ENCODE data around the gene LIME1.

Gene LIME1

DNA sequence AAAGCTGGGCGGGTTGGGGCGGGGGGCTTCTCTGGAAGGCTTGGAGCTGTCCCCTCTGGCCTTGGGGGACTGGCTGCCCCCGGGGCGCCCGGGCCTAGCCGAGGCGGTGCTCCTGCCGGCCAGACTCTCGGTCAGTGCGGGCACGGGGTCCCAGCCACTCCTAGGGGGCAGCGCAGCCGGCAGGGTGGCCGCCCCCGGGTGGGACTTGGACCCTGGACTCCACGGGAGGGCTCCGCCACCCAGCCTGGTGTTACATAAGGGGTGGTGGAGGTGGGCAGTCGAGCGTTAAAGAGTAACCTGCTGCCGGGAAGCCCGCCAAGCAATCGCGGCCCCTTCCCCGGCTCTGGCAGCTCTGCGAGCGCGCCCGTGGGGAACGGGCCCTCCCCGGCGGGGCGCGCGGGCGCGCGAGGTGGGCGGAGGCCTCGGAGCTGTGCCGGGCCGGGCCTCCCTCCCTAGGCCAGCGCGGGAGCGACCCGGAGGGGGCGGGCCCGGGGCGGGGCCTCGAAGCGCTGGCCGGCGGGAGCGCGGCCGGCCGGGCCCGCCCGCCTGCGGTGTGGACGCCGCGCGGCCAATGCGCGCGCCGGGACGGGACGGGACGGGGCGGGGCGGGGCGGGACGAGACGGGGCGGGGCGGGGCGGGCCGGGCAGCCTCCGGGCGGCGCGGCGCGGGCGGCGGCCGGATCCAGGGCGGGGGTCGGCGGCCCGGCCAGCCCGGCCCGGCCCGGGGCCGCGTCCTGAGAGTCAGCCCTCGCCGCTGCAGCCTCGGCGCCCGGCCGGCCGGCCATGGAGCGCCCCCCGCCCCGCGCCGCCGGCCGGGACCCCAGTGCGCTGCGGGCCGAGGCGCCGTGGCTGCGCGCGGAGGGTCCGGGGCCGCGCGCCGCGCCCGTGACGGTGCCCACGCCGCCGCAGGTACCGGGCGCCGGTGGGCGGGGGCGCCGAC is 2.9 kb downstream of the LIME1 start, which contains the start of gene SLC2A4RG:
Gene SLC2A4RG (plus strand): TSS at position 647 of the 940 bp plus-strand sequence. CDS start 137 bp downstream, at position 784.
- DNase-seq = peak; percentile 88

DNA sequence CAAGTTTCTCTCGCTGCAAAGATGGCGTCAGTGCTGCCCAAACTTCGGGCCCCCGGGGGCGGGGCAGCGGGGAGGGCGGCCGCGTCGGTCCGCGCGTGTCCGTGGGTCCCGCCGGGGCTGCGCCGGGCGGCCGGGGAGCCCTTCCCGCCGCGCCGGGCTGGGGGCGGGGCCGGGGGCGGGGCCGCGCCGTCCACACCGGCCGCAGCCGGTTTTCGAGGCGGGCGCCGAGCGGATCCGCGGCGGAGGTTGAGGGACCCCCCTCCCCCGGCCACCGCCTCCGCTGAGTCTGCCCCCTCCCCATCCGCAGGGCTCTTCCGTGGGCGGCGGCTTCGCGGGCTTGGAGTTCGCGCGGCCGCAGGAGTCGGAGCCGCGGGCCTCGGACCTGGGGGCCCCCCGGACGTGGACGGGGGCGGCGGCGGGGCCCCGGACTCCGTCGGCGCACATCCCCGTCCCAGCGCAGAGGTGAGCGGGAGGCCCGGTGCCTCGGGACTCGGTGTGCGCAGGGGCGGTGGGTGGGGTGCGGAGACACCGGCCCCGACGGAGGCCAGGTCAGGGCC is 3.7 kb downstream of the LIME1 start:
- DNase-seq = peak; percentile 73

DNA sequence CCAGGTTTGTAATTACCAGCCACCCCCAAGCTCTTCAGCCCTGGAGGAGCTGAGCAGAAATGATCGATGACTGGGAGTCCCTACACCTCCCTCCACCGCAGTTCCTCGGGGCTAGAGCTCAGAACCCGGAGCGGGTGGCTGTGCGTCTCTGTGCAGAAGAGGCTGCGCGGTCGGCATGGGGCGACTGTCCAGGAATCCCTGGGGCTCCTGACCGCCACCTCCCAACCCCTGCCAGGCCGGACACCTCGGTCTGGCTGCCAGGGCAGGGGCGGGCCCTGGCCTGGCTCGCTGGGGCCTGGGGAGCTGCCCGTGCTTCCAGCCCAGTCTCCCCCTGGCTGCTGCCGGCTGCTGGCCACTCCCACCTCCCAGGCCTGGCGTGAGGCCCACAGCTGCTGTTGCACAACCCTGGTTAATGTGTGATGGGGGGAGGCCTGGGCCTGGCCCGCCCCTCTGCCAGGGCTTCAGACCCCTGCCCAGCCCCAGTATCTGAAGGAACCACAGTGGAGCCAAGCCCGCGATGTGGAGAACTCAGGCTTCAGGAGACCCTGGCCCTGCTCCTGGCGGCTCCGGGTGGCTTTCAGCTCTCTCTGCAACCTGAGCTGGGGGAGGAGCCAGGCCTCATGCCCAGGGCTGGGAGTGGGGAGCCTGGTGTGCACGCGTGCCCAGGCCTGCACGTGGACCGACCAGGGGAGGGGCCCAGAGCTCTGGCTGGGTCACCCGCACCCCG is 4.3 kb downstream of the LIME1 start:
- peak; percentile 96 for DNase-seq

DNA sequence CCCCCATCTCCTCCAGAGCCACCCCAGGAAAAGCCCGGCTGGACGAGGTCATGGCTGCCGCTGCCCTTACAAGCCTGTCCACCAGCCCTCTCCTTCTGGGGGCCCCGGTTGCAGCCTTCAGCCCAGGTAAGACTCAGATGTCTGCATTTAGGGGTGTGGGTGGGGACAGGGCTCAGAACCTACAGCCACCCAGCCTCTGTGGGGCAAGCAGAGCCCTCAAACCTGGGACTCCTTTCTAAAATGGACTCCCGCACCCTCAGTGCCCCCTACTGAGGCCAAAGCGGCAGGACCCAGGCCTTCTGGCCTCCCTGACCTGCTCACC is 4.9 kb downstream of the LIME1 start:
- DNase-seq = no peak

DNA sequence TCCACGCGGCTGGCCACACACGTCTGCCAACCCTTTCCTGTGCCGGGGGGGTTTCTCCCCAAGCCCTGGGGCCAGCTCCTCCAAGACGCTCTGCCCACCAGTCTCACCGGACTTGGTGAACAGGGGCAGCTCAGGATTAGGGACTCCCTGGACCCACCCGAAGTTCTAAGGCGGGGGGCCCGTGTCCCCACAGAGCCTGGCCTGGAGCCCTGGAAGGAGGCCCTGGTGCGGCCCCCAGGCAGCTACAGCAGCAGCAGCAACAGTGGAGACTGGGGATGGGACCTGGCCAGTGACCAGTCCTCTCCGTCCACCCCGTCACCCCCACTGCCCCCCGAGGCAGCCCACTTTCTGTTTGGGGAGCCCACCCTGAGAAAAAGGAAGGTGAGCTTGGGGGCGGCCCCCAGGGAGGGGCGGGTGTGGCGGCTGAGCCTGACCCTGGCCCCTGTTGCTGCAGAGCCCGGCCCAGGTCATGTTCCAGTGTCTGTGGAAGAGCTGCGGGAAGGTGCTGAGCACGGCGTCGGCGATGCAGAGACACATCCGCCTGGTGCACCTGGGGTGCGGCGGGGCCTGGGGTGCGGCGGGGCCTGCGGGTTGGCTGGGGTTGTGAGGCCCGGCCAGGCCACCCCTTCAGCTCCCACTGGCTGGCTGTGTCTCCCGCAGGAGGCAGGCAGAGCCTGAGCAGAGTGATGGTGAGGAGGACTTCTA is 5.4 kb downstream of the LIME1 start:
- no peak for DNase-seq

DNA sequence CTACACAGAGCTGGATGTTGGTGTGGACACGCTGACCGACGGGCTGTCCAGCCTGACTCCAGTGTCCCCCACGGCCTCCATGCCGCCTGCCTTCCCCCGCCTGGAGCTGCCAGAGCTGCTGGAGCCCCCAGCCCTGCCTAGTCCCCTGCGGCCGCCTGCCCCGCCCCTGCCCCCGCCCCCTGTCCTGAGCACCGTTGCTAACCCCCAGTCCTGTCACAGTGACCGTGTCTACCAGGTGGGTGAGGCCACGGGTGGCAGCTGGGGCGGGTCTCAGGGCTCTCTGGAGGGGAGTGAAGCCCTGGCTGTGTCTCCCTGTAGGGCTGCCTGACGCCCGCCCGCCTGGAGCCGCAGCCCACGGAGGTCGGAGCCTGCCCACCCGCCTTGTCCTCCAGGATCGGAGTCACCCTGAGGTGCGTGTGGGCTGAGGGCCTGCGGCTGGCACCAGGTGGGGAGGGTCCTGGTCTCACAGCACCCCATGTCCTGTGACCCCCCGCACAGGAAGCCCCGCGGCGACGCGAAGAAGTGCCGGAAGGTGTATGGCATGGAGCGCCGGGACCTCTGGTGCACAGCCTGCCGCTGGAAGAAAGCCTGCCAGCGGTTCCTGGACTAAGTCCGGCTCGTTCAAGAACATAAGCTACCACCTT is 6.0 kb downstream of the LIME1 start:
- DNase-seq = no peak

DNA sequence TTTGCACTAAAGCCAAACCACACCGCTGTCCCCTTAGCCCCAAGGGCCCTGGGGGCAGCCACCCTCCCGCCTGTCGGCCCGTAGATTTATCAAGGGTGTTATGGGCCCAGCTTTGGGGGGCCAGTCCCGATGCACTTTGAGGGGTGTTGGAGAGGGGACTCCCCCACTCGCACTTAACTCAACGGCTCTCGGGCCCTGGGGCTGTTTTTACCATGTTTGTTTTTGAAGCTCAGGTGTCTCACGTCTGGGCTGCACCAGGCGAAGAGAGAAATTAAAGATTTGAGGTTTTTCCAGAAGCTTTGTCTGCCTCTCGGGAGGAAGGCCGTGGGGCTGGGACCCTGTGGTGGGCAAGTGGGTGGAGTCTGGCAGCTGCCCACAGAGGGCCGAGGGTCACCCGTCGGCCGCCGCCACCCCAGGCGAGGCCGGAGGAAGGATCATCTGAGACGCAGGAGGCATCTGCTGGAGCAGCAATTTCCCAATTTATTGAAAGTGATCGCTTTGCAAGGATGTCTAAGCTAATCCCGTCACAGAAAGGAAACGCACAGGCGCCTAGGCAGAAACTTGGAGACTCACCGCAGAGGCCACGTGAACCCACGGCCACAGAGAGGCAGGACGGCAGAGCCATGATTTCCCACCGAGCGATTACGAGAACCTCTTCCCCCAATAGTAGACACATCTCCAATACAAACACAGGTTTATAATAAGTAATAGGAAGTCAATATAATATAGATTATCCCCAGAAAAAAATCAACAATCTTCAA is 6.9 kb downstream of the LIME1 start:
- DNase-seq = no peak

DNA sequence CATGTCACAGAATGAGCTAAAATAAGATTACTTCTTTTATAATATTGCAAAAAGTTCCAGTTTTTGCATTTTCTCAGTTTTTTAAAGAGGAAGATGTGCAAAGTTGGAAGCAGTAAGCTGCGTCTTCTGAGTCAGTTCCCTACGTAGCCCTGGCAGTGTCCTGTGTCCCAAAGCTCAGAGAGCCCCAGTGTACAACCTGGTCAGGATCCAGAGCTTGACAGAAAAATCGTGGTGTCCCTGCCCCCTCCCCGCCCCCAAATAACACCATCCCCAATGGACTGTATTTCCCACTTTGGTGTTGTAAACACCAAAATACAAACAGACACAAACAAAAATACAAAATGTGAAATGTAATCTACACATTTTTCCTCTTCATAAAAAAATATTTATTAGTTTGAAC is 7.7 kb downstream of the LIME1 start:
- no peak for DNase-seq

DNA sequence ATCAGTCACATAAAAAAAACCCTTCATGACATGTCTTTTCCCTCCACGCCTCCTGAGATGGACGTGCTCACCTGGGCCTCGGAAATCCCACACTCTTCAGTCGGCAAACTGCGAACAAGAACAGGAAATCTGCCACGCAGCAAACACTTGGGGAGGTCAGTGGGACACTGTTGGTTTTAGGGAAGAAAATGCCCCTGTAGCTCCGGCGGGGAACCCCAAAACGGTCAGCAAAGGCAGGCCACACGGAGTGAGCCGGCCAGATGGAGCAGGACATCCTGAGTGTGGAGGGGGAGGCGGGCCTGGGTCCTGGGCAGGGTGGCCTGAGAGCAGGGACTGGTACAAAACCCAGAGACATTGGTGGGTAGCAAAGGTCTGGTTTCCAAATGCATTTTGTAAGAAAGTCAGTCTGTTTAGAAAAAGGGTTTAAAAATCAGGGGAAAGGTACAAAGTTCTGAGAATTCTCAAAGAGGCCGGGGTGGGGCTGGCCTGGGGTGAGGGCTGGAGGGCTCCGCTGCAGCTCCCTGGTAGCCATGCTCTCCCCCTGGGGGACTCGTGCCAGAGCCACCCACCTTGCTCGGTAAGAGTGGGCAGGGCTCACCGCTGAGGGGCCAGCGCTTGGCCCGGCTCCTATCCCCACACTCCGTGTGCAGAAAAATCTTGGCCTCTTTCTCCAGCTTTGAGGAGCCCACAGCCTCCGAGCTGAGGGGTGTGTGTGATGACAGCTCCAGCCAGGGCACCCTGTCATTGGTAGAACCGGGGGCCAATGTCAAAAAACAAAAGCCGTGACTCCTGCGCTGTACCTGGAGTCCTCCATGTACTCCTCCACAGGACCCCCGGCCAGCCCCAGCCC is 8.3 kb downstream of the LIME1 start:
- no peak for DNase-seq

DNA sequence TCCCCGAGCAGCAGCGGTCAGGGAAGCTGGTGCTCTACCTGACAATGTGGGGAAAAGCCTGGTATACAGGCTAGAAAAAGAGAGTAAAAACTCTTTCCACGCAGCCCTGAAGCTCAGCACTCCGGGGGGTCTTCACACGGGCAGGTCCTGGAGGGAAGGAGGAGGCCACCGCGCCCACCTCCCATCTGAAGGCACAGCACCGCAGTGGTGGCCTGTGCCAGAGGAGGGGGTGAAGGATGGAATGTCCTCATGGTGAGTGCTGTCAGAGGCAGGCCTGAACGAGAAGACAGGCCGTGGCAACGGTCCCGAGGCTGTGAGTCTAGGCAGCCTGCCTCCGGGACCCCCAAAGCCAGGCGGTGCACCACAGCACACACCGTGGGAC is 9.0 kb downstream of the LIME1 start:
- DNase-seq = no peak

DNA sequence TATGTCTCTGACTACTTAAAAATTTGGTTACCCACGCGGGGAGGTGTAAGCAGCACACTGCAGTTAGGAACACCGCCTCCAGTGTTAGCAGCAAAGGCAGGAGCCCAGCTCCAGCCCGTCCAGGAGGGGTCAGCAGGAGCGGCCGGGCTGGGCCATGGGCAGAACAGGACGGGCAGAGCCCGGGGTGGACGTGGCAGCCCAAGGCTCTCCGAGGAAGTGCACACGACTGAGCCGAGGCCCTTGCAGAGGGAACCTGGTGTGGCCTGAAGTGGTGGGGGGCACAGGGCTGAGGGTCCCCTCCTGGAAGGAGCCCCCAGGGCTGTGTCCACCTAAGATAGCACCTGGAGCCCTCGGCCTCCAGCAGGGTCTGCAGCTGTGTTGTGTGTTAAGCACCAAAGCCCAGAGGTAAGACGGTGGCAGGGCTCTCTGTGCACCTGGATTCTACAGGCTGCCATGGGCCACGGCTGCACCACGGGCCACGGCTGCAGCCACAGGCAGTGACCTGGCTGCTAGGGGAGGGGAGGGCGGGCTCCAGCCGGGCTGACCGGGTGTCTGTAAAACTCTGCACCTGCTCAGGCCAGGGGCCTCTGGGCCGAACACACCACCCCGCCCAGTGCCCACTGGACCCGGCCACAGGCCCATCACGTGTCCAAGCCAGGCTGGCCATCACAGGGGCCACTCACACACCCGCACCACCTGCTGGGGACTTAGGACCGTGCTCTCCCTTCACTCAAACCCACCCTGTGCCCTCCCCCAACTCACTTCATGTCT is 9.7 kb downstream of the LIME1 start:
- no peak for DNase-seq

DNA sequence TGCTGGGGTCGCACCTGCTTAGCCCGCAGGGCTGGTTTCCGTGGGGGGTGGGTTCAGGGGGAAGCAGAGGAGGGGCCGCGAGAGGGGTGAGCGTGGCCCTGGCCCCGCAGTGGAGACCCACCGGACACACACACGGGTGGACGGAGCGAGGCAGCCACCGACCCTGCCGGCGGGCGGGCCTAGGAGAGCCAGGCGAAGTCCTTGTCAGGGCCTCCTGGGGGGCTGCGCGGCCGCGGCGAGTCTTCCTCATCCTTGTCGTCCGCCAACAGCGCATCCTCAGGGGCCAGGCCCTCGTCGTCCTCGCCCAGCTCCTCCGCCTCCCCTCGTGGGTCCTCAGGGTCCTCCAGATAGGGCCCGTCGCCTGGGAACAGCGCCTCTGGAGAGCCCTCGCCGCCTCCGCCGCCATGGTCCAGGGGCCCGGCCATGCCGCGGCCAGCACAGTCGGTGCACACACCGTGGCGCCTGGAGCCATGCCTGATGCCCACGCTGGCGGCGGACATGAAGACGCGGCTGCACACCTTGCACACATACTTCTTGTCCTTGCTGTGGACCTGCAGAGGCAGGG is 10.4 kb downstream of the LIME1 start:
- DNase-seq = no peak

DNA sequence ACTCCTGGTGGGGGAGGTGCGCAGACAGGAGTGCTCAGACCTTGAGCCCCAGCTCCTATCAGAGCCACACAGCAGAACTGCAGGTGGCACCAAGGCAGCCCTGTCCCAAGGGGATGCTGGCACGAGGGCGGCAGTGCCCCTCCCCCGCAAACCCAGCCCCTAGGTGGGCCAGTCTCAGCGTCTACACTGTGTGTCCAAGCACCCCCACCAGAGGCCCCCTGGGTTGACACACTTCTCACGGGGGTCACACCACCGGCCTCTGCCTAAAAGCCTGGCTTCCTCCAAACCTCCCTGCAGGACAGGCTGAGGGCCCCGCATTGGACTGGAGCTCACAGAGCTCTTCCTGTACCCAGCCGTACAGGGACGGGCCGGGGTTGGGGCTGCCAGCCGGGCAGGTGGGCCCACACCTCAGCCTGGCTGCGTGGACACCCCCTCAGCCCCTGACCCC is 11.2 kb downstream of the LIME1 start:
- DNase-seq = no peak

DNA sequence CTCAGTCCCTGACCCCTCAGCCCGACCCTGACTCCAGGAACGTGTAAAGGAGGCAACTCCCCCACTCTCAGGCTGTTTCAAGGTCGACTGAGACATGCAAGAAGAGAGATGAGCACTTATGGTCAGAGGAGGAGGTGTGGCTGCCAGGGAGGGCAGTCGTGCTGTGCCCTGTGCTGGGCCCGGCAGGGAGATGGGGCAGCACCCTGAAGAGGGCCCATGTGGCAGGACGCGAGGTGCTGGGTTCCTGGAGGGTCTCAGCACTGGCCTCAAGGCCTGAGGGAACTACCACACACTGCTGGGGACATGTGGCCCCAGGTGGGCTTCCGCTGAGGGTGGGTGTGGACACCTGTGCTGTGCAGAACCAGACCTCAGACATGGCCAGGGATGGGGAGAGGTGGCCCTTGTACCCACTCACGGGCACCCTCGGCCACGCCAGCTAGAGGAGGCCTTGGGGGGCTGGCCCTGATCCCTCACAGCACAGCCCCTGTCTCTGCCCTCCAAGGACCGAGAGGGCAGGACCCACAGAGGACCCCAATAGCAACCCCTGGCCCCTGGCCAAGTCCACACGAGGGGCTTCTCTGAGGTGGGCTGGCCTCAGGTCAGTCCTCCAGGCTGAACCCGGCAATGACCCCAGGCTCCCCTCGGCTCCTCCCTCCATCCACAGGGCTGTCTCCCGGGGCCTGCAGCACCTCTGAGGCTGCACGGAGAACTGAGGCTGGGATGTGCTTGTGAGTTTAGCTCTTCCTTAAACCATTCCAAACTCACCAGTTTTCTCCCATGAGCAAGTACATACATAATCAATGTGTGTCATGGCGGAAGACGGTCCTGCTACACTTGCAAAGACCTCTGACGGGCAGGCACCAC is 11.8 kb downstream of the LIME1 start:
- no peak for DNase-seq

DNA sequence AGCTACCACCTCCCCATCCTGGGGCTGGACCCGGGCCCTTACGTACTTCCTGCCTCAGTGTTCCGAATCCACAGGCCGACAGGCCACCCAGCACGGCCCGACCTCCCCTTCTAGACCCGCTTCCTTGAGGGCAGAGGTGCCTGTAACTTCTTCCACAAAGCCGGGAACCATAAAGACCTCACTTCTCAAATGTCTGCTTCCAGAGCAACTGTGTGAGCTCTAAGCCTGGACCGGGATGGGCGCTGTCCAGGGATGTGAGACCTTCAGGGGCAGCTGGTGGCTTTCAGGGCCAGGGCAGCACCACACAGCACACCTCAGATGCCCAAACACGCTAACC is 12.4 kb downstream of the LIME1 start:
- no peak for DNase-seq

DNA sequence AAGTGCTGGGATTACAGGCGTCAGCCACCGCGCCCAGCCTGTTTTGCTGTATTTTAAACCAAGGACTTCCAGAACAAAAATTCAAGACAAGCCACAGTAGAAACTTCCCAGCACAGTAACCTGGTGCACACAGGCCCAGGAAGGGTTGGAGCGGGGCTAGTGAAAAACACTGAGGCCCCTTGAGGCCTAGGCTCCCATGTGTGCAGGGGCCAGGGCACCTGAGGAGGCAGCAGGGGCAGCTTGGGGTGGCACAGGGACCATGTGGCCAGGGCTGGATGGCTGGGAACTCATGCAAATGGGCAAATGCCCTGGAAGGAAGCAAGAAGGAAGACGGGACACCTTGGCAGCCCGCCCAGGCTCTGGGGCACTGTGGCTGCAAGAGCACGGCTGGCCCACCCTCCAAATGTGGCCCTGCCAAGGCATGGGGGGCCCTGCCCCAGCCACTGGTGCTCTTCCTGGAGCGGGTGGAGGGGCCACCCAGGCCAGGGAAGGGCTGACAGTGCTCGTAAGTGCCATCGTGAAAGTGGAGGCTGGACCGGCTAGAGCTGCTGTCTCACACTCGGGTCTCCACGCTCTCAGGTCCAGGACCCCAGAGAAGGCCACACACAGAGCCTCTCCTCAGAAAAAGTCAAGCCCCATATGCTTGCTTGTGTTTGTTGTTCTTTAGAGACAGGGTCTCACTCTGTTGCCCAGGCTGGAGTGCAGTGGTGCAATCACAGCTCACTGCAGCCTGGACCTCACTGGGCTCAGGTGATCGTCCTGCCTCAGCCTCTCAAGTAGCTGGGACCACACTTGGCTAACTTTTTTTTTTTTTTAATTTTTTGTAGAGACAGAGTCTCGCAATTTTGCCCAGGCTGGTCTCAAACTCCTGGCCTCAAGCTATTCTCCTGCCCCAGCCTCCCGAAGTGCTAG is 13.4 kb downstream of the LIME1 start:
- DNase-seq = no peak

DNA sequence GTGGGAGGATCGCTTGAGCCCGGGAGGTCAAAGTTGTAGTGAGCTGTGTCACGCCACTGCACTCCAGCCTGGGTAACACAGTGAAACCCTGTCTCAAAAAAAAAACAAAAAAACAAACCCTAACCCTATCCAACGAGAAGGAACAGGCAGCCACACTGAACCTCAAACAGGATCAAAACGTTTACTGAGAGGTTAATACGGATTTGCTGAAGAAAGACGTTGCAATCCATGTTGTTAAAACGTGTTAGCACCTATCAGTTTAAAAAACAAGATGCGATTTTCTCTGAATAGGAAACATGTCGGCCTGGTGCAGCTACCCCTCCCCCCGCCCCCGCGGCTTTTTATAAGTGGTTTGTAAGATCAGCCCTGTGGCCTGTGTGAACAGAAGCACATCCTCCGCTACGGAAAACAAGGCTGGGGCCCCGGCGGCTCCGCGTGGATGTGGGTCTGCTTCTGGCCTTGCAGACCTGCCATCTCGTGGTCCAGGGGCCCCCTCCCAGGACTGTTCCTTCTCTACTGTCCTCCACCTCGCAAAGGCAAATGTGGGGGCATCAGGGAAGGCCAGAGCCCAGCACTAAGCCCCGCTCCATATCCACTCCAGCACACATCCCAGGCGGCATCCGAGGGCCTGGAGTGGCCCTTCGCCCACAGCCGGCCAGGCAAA is 14.5 kb downstream of the LIME1 start:
- no peak for DNase-seq
